Parathyroid adenoma (tissue), 2 donors: Measurements from ENCODE around the gene MCHR1.

Source experiments
- H2AFZ ChIP-seq: fragments of 300-600 bp; sonication (generic); one replicate; pipeline ENCODE4 v1.7.0; 2017; ENCODE audit warnings: antibody characterized with exemption, mild to moderate bottlenecking
- H3K27ac ChIP-seq: fragments of 300-600 bp; sonication (generic); one replicate; pipeline ENCODE4 v1.7.0; 2017
- H3K27me3 ChIP-seq: fragments of 300-600 bp; sonication (generic); one replicate; pipeline ENCODE4 v1.7.0; 2017; ENCODE audit warnings: low read length; ENCODE audit not compliant: control insufficient read depth, insufficient read depth
- H3K36me3 ChIP-seq: fragments of 300-600 bp; sonication (generic); one replicate; pipeline ENCODE4 v1.7.0; 2017; ENCODE audit warnings: low read length; ENCODE audit not compliant: control insufficient read depth, insufficient read depth
- H3K4me1 ChIP-seq: fragments of 300-600 bp; sonication (generic); one replicate; pipeline ENCODE4 v1.7.0; 2017; ENCODE audit warnings: control low read depth
- H3K4me2 ChIP-seq: fragments of 300-600 bp; sonication (generic); one replicate; pipeline ENCODE4 v1.7.0; 2017; ENCODE audit warnings: low read length
- H3K4me3 ChIP-seq: fragments of 300-600 bp; sonication (generic); one replicate; pipeline ENCODE4 v1.7.0; 2017; ENCODE audit warnings: low read depth, low read length
- H3K79me2 ChIP-seq: fragments of 300-600 bp; sonication (generic); one replicate; pipeline ENCODE4 v1.7.0; 2017; ENCODE audit warnings: control low read depth
- H3K9ac ChIP-seq: fragments of 300-600 bp; sonication (generic); one replicate; pipeline ENCODE4 v1.7.0; 2017; ENCODE audit warnings: mild to moderate bottlenecking
- H3K9me3 ChIP-seq: fragments of 300-600 bp; sonication (generic); one replicate; pipeline ENCODE4 v1.7.0; 2017; ENCODE audit warnings: low read length; ENCODE audit not compliant: control insufficient read depth
- CTCF ChIP-seq: fragments of 300-600 bp; sonication (generic); IDR thresholded peaks from one replicate; pipeline ENCODE4 v1.7.0; 2017; ENCODE audit warnings: antibody characterized with exemption, mild to moderate bottlenecking
- donor health status: primary hyperparathyroidism.

The MCHR1 gene

GRCh38 chr22:40723396-40723933, 44.2 kb downstream of the MCHR1 start:
- Histone ChIP-seq H3K4me1 (no peaks in the 10 kb centered on the region), H3K9me3 (no peaks in the 10 kb centered on the region), H3K27ac (no peak overlapping the region), H3K79me2 (no peaks in the 10 kb centered on the region), H3K27me3 (no peaks in the 10 kb centered on the region), H3K36me3 (no peaks in the 10 kb centered on the region), H3K4me2 (no peak overlapping the region), H3K9ac (no peak overlapping the region), H2AFZ (no peak overlapping the region), H3K4me3 (no peak overlapping the region)
- no peak for TF ChIP-seq CTCF

- H3K4me1 ChIP-seq: no peaks in the 10 kb centered on the region
- TF ChIP-seq CTCF: no peak
- no peaks in the 10 kb centered on the region for H3K9me3 ChIP-seq
- H3K79me2 ChIP-seq: no peaks in the 10 kb centered on the region
- H3K4me3 ChIP-seq: no peak overlapping the region
- no peak overlapping the region for H3K27ac ChIP-seq
- no peak overlapping the region for H3K4me2 ChIP-seq
- H2AFZ ChIP-seq: no peak overlapping the region
- H3K36me3 ChIP-seq: no peaks in the 10 kb centered on the region
- no peak overlapping the region for H3K9ac ChIP-seq
- no peaks in the 10 kb centered on the region for H3K27me3 ChIP-seq
Measured at GRCh38 chr22:40726514-40726913, 47.2 kb downstream of the MCHR1 start.

GRCh38 chr22:40727070-40727963, 48.0 kb downstream of the MCHR1 start:
- Histone ChIP-seq H3K4me2 (no peak overlapping the region), H3K9me3 (no peaks in the 10 kb centered on the region), H3K27ac (no peak overlapping the region), H3K9ac (no peak overlapping the region), H2AFZ (no peak overlapping the region), H3K4me1 (no peaks in the 10 kb centered on the region), H3K4me3 (no peak overlapping the region), H3K79me2 (no peaks in the 10 kb centered on the region), H3K36me3 (no peaks in the 10 kb centered on the region), H3K27me3 (no peaks in the 10 kb centered on the region)
- no peak for TF ChIP-seq CTCF

GRCh38 chr22:40727964-40728615, 48.8 kb downstream of the MCHR1 start:
- Histone ChIP-seq H3K4me3 (no peak overlapping the region), H3K36me3 (no peaks in the 10 kb centered on the region), H3K79me2 (no peaks in the 10 kb centered on the region), H3K9me3 (no peaks in the 10 kb centered on the region), H2AFZ (no peak overlapping the region), H3K4me1 (no peaks in the 10 kb centered on the region), H3K9ac (no peak overlapping the region), H3K4me2 (no peak overlapping the region), H3K27ac (no peak overlapping the region), H3K27me3 (no peaks in the 10 kb centered on the region)
- no peak for TF ChIP-seq CTCF
